GM12865 (cell line): ENCODE results near the gene ABCC8.

Experiments
- DNase-seq: peaks from one replicate; pipeline ENCODE4 v3.0.0; 2010; ENCODE audit warnings: low read depth
- H3K4me3 ChIP-seq: 2 replicates; pipeline ENCODE4 v1.5.1; 2011; ENCODE audit warnings: mild to moderate bottlenecking, low read depth, low read length, control low read depth
- TF ChIP-seq, protein P1 (sequence below): IDR thresholded peaks from 2 replicates; pipeline ENCODE4 v1.5.1; 2011; ENCODE audit warnings: low read length, control low read depth, low read depth, inconsistent platforms; ENCODE audit not compliant: insufficient read depth; ENCODE audit errors: missing control alignments

Gene ABCC8

DNA sequence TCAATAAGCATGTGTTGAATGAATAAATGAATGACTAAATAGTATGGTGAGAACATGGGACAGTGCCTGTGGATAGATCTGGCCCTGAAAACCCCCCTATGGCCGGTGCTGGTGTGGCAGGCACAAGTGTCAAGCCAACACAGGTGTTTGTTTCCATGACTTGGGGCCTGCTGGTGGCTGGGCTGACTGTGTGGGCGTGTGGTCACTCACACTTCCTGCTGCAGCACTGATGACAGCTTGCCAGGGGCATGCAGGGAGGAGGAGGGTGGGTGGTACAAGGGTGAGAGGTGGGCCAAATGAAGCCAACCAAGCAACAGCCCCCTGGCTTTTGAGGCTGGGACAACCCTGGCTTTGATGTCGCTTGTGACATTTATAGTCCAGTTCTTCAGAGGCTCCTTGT is 30.3 kb upstream of the ABCC8 start:
- H3K4me3 ChIP-seq, result no peak overlapping the region
- TF ChIP-seq, protein P1, sequence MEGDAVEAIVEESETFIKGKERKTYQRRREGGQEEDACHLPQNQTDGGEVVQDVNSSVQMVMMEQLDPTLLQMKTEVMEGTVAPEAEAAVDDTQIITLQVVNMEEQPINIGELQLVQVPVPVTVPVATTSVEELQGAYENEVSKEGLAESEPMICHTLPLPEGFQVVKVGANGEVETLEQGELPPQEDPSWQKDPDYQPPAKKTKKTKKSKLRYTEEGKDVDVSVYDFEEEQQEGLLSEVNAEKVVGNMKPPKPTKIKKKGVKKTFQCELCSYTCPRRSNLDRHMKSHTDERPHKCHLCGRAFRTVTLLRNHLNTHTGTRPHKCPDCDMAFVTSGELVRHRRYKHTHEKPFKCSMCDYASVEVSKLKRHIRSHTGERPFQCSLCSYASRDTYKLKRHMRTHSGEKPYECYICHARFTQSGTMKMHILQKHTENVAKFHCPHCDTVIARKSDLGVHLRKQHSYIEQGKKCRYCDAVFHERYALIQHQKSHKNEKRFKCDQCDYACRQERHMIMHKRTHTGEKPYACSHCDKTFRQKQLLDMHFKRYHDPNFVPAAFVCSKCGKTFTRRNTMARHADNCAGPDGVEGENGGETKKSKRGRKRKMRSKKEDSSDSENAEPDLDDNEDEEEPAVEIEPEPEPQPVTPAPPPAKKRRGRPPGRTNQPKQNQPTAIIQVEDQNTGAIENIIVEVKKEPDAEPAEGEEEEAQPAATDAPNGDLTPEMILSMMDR, result no peak
- peak; percentile 31 for DNase-seq

DNA sequence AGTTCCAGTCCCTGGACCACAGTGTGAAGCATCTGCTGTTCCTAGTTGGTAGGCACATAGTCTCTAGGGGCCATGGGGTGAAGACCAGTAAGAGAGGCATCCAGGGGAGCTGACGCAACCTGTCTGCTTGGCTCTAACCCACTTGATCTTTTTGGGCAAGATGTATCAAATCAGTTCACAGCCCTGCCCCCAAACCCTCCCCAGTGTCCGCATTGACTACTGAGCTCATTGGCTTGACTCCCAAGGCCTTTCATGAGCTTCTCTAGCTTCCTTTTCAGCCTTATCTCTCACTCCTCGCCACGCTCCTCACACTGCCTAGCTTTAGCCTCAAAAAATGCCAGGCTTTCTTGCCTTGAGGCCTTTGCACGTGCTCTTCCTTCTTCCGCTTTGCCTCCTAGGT is 29.7 kb upstream of the ABCC8 start:
- TF ChIP-seq, protein P1, result no peak
- H3K4me3 ChIP-seq, result no peak overlapping the region
- DNase-seq, result no peak

DNA sequence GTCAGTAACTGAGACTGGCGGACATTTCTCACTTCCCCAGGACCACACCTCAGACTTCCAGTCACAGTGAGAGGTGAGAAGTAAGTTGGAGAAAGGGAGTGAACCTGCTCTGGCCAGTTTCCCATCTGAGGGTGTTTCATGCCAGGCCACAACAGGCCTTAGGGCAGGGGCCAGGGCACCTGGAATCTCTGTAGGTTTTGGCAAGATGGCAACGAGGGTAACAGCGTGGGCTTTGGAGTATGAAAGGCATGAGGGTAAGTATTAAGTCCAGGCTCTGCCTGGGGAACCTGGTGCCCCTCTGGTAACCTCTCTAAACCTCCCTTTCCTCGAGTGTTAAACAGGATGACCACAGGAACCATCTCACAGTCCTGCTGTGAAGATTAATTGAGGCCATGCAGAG is 28.5 kb upstream of the ABCC8 start:
- DNase-seq, result no peak
- no peak overlapping the region for H3K4me3 ChIP-seq
- TF ChIP-seq, protein P1, result no peak

DNA sequence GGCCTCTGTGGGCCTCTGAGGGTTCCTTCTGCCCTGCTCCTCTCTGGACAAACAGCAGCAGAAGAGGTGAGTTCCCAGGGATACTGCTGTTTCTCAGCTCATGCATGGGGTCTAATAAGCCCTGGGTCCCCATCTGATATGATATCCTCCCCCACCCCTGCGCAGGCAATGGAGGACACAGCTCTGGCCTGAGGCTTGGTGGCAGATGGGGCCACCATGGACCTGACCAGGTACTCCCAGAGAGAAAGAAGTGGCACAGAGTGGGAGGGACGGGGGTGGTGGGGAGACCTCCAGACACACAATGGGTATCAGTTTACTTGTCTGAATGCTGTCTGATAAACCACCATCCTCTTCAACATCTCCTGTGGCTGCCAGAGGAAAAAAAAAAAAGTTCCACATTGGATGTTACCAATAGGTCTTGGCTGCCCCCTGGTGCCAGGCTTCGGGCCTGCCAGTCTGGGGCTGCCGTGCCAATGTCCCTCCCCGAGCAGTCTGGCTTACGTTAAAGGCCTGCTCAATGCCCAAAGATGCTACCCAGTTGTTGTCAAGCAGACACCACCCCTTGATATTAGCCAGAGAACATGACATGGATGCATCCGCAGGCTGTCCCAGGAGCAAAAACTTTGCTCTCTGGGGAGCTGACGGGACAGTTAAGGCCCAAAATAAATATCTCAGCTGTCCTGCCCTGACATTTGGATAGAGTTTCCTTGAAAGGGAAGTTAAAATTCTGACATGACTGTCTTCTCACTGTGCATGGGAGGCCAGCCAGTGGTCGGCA is 27.9 kb upstream of the ABCC8 start:
- DNase-seq, result peak; percentile 73
- TF ChIP-seq, protein P1, result peak; percentile 89
- H3K4me3 ChIP-seq, result no peak overlapping the region

DNA sequence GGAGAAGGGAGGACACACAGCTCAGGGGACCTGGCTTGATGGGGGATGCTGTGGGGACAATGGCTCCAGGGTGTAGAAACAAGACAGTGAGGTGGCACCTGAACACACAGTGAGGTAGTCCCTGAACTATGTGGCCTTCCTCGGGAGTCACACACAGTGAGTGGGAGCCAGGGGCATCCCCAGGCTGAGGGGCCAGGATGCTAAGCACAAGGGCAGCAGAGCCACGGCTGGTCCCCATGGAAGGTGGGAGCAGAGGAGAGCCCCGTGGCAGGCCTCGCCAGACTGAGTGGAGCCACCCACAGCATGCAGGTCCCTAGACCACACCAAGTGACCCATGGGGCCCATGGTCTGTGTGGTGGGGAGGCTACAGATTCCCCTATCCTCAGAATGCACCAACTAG is 26.0 kb upstream of the ABCC8 start:
- TF ChIP-seq, protein P1, result no peak
- no peak overlapping the region for H3K4me3 ChIP-seq
- no peak for DNase-seq

DNA sequence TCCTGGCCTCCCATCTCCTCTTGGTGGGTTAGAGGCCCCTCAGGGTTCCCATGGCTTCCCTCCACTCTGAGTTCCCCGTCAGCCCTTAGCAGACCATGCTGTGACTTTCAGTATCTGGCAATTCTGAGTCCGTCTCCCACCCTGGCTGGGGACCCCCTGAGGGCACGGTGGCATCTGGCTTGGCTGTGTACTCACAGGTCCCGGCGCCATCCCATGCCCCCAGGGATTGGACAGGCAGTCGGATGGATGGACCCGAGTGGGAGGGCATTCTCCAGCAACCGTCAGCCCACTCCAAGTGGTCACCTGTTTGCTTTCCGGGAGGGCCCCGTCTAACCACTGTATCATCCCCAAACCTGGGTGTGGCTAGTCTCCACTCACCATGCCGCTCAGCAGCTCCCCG is 24.0 kb upstream of the ABCC8 start:
- no peak overlapping the region for H3K4me3 ChIP-seq
- TF ChIP-seq, protein P1, result no peak
- no peak for DNase-seq

DNA sequence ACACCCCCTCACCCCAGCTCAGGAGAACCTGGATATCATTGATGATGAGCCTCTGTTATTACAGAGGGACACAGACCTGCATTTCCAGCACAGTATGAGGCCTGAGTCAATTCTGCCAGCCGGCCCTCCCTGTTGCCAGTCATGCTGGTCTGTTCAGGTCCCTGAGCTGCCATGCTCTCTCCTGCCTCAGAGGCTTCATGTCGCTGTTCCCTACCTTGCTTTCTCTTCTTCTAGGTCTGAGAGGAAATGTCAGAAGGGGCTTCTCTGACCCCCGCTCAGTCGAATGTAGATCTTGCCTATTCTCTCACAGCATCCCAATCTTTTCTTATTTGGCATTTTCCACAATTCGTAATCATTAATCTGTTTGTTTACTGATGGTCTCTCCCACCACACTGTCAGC is 21.8 kb upstream of the ABCC8 start:
- no peak overlapping the region for H3K4me3 ChIP-seq
- TF ChIP-seq, protein P1, result peak; percentile 43
- DNase-seq, result peak; percentile 19
